Duodenal mucosa (tissue), 2 donors: Measurements from ENCODE around the gene ARMC7.
"Not testable (repeated sequence)": the region's sequence is repeated elsewhere in the genome, so short reads cannot be mapped to it uniquely, and the experiment has no call there.

Experiments
- H3K27ac ChIP-seq: one replicate; pipeline ENCODE4 v1.7.0; 2013; ENCODE audit warnings: low read depth, low read length
- H3K27me3 ChIP-seq, 2 donors: one replicate each; pipeline ENCODE4 v1.7.0; 2013; ENCODE audit warnings: low read length in 2 of 2, control low read depth in 1 of 2; ENCODE audit not compliant: insufficient read depth in 2 of 2, control insufficient read depth in 1 of 2
- H3K36me3 ChIP-seq, 2 donors: one replicate each; pipeline ENCODE4 v1.7.0; 2013; ENCODE audit warnings: low read length in 2 of 2, control low read depth in 1 of 2; ENCODE audit not compliant: insufficient read depth in 2 of 2, control insufficient read depth in 1 of 2
- H3K4me1 ChIP-seq, 2 donors: one replicate each; pipeline ENCODE4 v1.7.0; 2013; ENCODE audit warnings: low read length in 2 of 2, control low read depth in 1 of 2; ENCODE audit not compliant: insufficient read depth in 2 of 2, control insufficient read depth in 1 of 2
- H3K4me3 ChIP-seq, 2 donors: one replicate each; pipeline ENCODE4 v1.7.0; 2013; ENCODE audit warnings: low read length in 2 of 2, low read depth in 1 of 2
- H3K9ac ChIP-seq, 2 donors: one replicate each; pipeline ENCODE4 v1.7.0; 2013; ENCODE audit warnings: low read length in 2 of 2, low read depth in 1 of 2
- H3K9me3 ChIP-seq, 2 donors: one replicate each; pipeline ENCODE4 v1.7.0; 2013; ENCODE audit warnings: low read length in 2 of 2, control low read depth in 1 of 2; ENCODE audit not compliant: control insufficient read depth in 1 of 2

ARMC7 gene

DNA sequence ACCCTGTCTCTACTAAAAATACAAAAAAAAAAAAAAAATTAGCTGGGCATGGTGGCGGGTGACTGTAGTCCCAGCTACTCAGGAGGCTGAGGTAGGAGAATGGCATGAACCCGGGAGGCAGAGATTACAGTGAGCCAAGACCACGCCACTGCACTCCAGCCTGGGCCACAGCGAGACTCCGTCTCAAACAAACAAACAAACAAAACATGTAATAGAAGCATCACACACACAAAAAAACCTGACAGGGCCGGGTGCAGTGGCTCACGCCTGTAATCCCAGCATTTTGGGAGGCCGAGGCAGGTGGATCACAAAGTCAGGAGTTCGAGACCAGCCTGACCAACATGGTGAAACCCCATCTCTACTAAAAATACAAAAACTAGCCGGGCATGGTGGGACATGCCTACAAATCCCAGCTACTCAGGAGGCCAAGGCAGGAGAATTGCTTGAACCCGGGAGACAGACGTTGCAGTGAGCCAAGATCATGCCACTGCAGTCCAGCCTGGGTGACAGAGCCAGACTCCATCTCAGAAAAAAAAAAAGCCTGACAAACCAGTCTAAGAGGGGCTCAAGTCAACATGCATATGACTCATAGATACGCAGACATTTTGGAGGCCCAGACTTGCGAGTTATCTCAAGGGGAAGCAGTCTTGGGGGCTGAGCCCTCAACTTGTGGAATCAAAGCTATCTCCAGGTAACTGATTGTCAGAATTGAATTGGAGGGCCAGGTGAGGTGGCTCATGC, 24.0 kb downstream of the ARMC7 start:
- Histone ChIP-seq H3K4me1 (peaks cover 7 to 12% of the 10 kb centered on the region in 2 donors), H3K36me3 (peaks cover 3 to 29% of the 10 kb centered on the region in 2 donors)
- not testable (repeated sequence) for H3K27me3 ChIP-seq, H3K9me3 ChIP-seq, H3K4me3 ChIP-seq, H3K9ac ChIP-seq, H3K27ac ChIP-seq

DNA sequence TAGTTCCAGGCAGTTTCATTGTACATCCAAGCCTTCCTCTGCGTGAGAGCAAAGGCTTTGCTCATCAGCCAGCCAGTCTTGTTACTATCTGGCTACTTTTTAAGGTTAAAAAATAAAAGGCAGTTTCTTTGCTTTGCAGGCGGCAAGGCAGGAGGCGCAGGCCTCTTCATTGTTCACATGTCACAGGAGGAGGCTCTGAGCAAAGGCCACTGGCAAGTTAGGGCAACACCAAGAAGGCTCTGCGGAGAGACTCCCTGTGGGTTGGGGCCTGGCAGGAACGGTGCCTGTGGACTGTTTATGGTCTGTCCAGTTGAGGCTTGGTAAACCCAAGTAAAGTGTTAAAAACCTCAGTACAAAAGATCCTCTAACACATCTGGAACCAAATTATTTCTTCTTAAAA, 25.7 kb downstream of the ARMC7 start:
- no peaks in the 10 kb centered on the region for H3K9me3 ChIP-seq
- no peak overlapping the region for H3K4me3 ChIP-seq
- H3K27me3 ChIP-seq: no peaks in the 10 kb centered on the region
- peaks cover under 1 to 8% of the 10 kb centered on the region in 2 donors for H3K4me1 ChIP-seq
- peaks cover 0 to 14% of the 10 kb centered on the region in 2 donors for H3K36me3 ChIP-seq
- no peak overlapping the region for H3K9ac ChIP-seq
- H3K27ac ChIP-seq: no peak overlapping the region

- H3K4me1 ChIP-seq: peaks cover 0 to 6% of the 10 kb centered on the region in 2 donors
- no peaks in the 10 kb centered on the region for H3K9me3 ChIP-seq
- no peak overlapping the region for H3K9ac ChIP-seq
- H3K27ac ChIP-seq: no peak overlapping the region
- H3K27me3 ChIP-seq: no peaks in the 10 kb centered on the region
- peaks cover 0 to 19% of the 10 kb centered on the region in 2 donors for H3K36me3 ChIP-seq
- no peak overlapping the region for H3K4me3 ChIP-seq
Measured at GRCh38 chr17:75135946-75136345, 26.2 kb downstream of the ARMC7 start.

GRCh38 chr17:75137762-75138161, 28.0 kb downstream of the ARMC7 start:
- H3K9ac ChIP-seq, H3K27ac ChIP-seq, H3K27me3 ChIP-seq, H3K4me3 ChIP-seq, H3K9me3 ChIP-seq, H3K4me1 ChIP-seq: not testable (repeated sequence)
- peaks cover 0 to 24% of the 10 kb centered on the region in 2 donors for H3K36me3 ChIP-seq

DNA sequence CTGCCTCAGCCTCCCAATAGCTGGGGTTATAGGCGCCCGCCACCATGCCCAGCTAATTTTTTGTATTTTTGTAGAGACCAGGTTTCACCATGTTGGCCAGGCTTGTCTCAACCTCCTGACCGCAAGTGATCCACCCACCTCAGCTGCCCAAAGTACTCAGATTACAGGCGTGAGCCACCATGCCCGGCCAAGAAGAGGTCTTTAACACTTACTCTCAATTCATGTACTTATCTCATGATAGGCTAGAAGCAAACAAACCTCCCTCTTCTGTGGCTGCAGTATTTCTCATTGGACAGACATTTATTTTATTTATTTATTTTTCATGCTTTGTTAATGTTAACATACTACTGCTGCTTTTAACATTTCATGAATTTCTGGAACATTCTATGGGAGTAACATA, 28.8 kb downstream of the ARMC7 start:
- H3K4me1 ChIP-seq: no peaks in the 10 kb centered on the region
- H3K27ac ChIP-seq: no peak overlapping the region
- H3K27me3 ChIP-seq: no peaks in the 10 kb centered on the region
- no peak overlapping the region for H3K9ac ChIP-seq
- H3K36me3 ChIP-seq: peaks cover 0 to 26% of the 10 kb centered on the region in 2 donors
- H3K9me3 ChIP-seq: no peaks in the 10 kb centered on the region
- H3K4me3 ChIP-seq: no peak overlapping the region

DNA sequence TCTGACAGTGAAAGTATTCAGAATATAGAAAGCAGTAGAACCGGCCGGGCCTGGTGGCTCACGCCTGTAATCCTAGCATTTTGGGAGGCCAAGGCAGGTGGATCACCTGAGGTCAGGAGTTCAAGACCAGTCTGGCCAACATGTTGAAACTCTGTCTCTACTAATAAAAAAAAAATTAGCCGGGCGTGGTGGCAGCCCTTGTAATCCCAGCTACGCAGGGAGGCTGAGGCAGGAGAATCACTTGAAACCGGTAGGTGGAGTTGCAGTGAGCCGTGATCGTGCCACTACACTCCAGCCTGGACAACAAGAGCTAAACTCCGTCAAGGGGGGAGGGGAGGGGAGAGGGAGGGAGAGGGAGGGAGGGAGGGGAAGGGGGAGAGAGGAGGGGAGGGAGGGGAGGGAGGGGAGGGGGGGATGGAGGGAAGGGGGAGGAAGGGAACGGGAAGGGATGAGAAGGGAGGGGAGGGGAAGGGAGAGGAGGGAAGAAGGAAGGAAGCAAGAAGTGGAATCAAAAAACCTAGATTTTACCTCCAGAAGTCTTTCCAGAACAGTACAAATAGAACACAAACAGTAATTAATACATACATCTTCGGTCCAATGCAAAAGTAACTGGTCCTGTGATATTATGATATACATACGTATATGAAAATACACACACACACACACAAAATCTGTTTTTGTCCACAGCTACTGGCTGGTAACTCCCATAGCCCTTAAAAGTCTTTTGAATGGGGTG, 32.6 kb downstream of the ARMC7 start:
- no peak overlapping the region for H3K4me3 ChIP-seq
- no peaks in the 10 kb centered on the region for H3K4me1 ChIP-seq
- no peaks in the 10 kb centered on the region for H3K9me3 ChIP-seq
- H3K9ac ChIP-seq: no peak overlapping the region
- H3K27ac ChIP-seq: no peak overlapping the region
- peaks cover 19 to 48% of the 10 kb centered on the region in 2 donors for H3K36me3 ChIP-seq
- no peaks in the 10 kb centered on the region for H3K27me3 ChIP-seq

DNA sequence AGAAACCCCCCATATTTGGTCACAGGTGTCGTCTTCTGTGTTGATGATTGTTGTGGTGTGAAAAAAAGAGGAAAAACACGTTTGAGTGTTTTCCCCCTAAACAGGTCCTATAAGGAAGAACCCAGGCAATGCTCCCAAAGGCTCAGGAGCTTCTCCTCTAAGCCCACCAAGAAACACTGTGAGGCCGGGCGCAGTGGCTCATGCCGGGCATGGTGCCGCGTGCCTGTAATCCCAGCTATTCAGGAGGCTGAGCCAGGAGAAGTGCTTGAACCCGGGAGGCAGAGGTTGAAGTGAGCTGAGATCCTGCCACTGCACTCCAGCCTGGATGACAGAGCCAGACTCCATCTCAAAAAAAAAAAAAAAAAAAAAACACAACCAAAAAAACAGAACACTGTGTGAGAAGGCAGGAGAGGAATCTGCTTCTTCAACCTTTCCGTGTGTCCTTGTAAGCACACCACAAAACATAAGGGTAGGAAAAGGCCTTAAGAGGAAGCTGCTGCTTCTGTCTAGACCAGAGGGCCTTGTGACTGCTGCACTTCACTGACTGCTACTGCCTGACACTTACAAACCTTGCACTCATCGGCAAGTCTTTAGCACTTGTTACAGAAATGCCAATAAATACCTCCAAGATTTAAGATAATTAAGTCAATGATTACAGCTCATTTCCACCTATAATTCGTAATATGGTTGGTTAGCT, 35.2 kb downstream of the ARMC7 start:
- Histone ChIP-seq H3K36me3 (peaks cover 22 to 51% of the 10 kb centered on the region in 2 donors), H3K4me3 (no peak overlapping the region), H3K9me3 (no peaks in the 10 kb centered on the region), H3K27me3 (no peaks in the 10 kb centered on the region), H3K27ac (no peak overlapping the region), H3K4me1 (peaks cover 13 to 15% of the 10 kb centered on the region in 2 donors), H3K9ac (no peak overlapping the region)

DNA sequence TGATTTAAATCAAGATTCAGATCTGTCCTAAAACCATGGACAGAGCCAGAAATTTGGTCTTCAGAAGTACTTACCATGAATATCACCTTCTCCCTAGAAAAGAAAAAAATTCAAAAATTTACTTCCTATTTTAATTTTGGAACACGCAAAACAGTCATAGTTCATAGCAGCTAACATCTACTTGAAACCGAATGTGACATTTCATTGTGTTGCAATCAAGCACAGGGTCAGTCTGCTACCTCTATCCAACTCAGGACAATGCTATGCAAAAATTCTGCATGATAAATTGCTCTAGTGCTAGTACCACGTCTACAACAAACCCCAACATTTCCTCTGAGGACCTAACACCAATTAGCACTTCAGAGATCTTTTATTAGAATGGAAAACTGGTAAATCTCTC, 36.8 kb downstream of the ARMC7 start:
- H3K36me3 ChIP-seq: peaks cover 22 to 42% of the 10 kb centered on the region in 2 donors
- no peak overlapping the region for H3K9ac ChIP-seq
- no peak overlapping the region for H3K27ac ChIP-seq
- peaks cover 15% of the 10 kb centered on the region in 2 donors for H3K4me1 ChIP-seq
- no peak overlapping the region for H3K4me3 ChIP-seq
- H3K27me3 ChIP-seq: no peaks in the 10 kb centered on the region
- no peaks in the 10 kb centered on the region for H3K9me3 ChIP-seq

GRCh38 chr17:75147878-75148546, 38.2 kb downstream of the ARMC7 start:
- Histone ChIP-seq H3K27ac (peak overlapping the region; percentile 30), H3K9ac (no peak overlapping the region), H3K9me3 (no peaks in the 10 kb centered on the region), H3K27me3 (no peaks in the 10 kb centered on the region), H3K36me3 (peaks cover 22 to 39% of the 10 kb centered on the region in 2 donors), H3K4me1 (peaks cover 25 to 27% of the 10 kb centered on the region in 2 donors), H3K4me3 (no peak overlapping the region)
